Stomach (tissue), 9 donors: Measurements from ENCODE around the gene P2RX7. TPM values are rescaled to one million over a fixed set of nuclear protein-coding genes. Genes with fewer than 3 reads are reported as not detected.

Experiments used
- DNase-seq, 2 donors: peaks; one replicate each; pipeline versions ENCODE4 v3.0.0 to v3.0.0-alpha.2; 2013 to 2019
- H3K27ac ChIP-seq, 5 donors: fragments of 200-600 bp in 4 of 5; sonication (generic) in 4 of 5; one replicate each; pipeline ENCODE4 v1.5.1; 2013 to 2019; ENCODE audit warnings: mild to moderate bottlenecking in 1 of 5, moderate library complexity in 1 of 5
- H3K27me3 ChIP-seq, 3 donors: fragments of 200-600 bp; sonication (generic); one replicate each; pipeline ENCODE4 v1.5.1; 2017 to 2019; ENCODE audit warnings: mixed run types in 1 of 3
- H3K36me3 ChIP-seq, 4 donors: fragments of 200-600 bp; sonication (generic); 1 replicate in 3 of 4; 2 replicates in 1 of 4; pipeline ENCODE4 v1.5.1; 2016 to 2019
- H3K4me1 ChIP-seq, 4 donors: fragments of 200-600 bp; sonication (generic); one replicate each; pipeline ENCODE4 v1.5.1; 2016 to 2019
- H3K4me3 ChIP-seq, 4 donors: fragments of 200-600 bp; sonication (generic) in 3 of 4; one replicate each; pipeline ENCODE4 v1.5.1; 2016 to 2019; ENCODE audit warnings: mild to moderate bottlenecking in 1 of 4
- H3K9me3 ChIP-seq, 4 donors: fragments of 200-600 bp; sonication (generic); one replicate each; pipeline ENCODE4 v1.5.1; 2016 to 2019
- EP300 ChIP-seq: sonication (generic); formaldehyde crosslinking; IDR thresholded peaks from one replicate; pipeline ENCODE4 v1.6.1; 2017; ENCODE audit warnings: antibody characterized with exemption
- POLR2A ChIP-seq, 4 donors: fragments of 450-650 bp; IDR thresholded peaks; one replicate each; pipeline ENCODE4 v1.6.1; 2016; ENCODE audit warnings: antibody characterized with exemption in 4 of 4, control low read depth in 2 of 4, mild to moderate bottlenecking in 1 of 4, moderate library complexity in 1 of 4
- POLR2AphosphoS5 ChIP-seq, 3 donors: sonication (generic); formaldehyde crosslinking; IDR thresholded peaks; one replicate each; pipeline ENCODE4 v1.6.1; 2016; ENCODE audit warnings: antibody characterized with exemption in 3 of 3
- WGBS, 5 donors: extraction: QIAGEN DNeasy Blood & Tissue Kit in 3 of 5; methylation state at CpG; one replicate each; pipeline versions ENCODE4 v1.1.5 to v1.1.7; 2013 to 2018; 5-methylcytosine and 5-hydroxymethylcytosine counted together
- intact Hi-C: fragments of 100-400 bp; cut with DNase I; formaldehyde crosslinking; loops from one replicate; pipeline ENCODE4 v1.15.1; 2023; ENCODE audit warnings: low total_unique reads
- polyA plus RNA-seq, 3 donors: library from polyadenylated mRNA; stranded (reverse); fragments of 200-250 nt; gene quantifications; one replicate each; pipeline ENCODE4 v1.2.3, GENCODE V29; 2013
- total RNA-seq, 5 donors: library from RNA; depleted of rRNA; stranded (reverse); fragments of >200 nt; gene quantifications; one replicate each; pipeline versions ENCODE4 v1.1.0 to v1.2.3, GENCODE V29; 2014 to 2016
- TF ChIP-seq, protein P1 (sequence below), 7 experiments: fragments of 450-650 bp in 4 of 7; fragments of 200-600 bp in 3 of 7; sonication (generic) in 3 of 7; IDR thresholded peaks; one replicate each; pipeline ENCODE4 v1.5.1; 2016 to 2019; ENCODE audit warnings: antibody characterized with exemption in 7 of 7, control low read depth in 2 of 7, mild to moderate bottlenecking in 1 of 7
- donor health status: healthy with polysubstance abuse.
- donor health status: Bipolar disorder and iron deficiency.
- donor health status: healthy.

The P2RX7 gene
- total and polyA plus RNA-seq, 8 donors, result 0.31 to 2.2 (median 0.95) TPM; not detected in 2

DNA sequence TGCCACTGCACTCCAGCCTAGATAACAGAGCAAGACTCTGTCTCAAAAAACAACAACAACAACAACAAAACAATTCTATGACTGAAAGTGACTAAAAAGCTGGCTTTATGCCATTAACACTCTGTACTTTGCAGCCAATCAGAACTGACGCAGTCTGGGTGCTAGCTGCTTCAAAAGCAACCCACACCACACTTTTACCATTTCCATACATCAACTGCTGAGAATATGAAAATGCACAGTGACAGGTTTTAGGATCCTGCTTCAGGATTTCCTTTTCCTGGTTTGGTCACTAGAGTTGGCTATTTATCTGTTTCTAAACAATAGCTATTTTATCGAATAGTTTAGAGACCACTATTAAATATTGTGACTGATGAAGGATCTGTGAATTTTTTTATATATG is 54.1 kb downstream of the P2RX7 start:
- no peak for DNase-seq
- Histone ChIP-seq H3K36me3 (peaks cover 0 to 10% (median 7%) of the 10 kb centered on the region in 4 donors), H3K27me3 (no peaks in the 10 kb centered on the region), H3K27ac (no peak overlapping the region), H3K4me1 (no peaks in the 10 kb centered on the region), H3K4me3 (no peak overlapping the region), H3K9me3 (no peaks in the 10 kb centered on the region)
- intact Hi-C loops, result no loop called here
- TF ChIP-seq POLR2AphosphoS5 (IDR thresholded peaks at IDR 0.05) (no peak), POLR2A (IDR thresholded peaks at IDR 0.05) (no peak), EP300 (no peak)
- TF ChIP-seq, protein P1, sequence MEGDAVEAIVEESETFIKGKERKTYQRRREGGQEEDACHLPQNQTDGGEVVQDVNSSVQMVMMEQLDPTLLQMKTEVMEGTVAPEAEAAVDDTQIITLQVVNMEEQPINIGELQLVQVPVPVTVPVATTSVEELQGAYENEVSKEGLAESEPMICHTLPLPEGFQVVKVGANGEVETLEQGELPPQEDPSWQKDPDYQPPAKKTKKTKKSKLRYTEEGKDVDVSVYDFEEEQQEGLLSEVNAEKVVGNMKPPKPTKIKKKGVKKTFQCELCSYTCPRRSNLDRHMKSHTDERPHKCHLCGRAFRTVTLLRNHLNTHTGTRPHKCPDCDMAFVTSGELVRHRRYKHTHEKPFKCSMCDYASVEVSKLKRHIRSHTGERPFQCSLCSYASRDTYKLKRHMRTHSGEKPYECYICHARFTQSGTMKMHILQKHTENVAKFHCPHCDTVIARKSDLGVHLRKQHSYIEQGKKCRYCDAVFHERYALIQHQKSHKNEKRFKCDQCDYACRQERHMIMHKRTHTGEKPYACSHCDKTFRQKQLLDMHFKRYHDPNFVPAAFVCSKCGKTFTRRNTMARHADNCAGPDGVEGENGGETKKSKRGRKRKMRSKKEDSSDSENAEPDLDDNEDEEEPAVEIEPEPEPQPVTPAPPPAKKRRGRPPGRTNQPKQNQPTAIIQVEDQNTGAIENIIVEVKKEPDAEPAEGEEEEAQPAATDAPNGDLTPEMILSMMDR (IDR thresholded peaks at IDR 0.05), result no peak
- WGBS, 5 donors, result 86 to 95% (median 90%) methylated on average over 2 of the region's 2 CpGs

DNA sequence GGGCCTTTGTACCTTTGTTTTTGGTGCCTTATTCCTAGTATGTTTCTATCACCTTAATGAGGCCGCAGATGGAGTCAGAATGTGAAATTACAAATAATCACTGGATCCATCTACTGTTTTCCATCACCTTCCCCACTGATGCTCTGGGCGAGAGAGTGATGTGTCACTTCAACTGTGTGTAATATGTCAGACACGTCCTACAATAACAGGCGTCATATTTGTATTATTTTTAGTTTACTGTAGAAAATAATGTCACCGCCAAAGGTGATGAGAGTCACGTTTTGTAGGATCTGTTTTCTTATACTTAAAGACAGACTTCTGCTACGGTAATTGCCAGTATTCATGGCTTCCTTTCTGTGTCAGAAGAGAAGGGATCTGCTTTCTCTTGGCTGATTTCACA is 54.8 kb downstream of the P2RX7 start:
- no peak for DNase-seq
- WGBS, 5 donors, result 82 to 89% (median 86%) methylated on average over 7 of the region's 7 CpGs
- intact Hi-C loops, result no loop called here
- Histone ChIP-seq H3K4me3 (no peak overlapping the region), H3K4me1 (no peaks in the 10 kb centered on the region), H3K27me3 (no peaks in the 10 kb centered on the region), H3K9me3 (no peaks in the 10 kb centered on the region), H3K36me3 (peaks cover 0 to 10% (median 7%) of the 10 kb centered on the region in 4 donors), H3K27ac (no peak overlapping the region)
- TF ChIP-seq, protein P1 (IDR thresholded peaks at IDR 0.05), result no peak
- TF ChIP-seq POLR2A (IDR thresholded peaks at IDR 0.05) (no peak), POLR2AphosphoS5 (IDR thresholded peaks at IDR 0.05) (no peak), EP300 (no peak)

DNA sequence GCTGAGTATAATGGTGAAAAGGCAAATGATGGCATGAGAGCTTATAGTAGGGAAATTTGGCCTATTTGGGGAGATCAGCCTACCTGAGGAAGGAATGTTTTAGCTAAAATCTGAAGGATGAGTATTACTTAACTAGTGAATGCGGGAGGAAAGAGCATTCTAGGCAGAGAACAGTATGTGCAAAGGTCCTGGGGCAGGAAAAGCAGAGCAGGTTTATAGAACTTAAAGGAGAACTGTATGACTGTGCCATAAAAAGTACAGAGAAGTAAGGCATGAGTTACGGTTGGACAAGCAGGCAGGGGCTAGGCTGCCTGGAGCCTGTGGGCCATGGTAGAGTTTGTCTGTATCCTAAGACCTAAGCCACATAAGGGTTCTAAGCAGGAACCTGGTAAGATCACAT is 55.6 kb downstream of the P2RX7 start:
- H3K27me3 ChIP-seq, result no peaks in the 10 kb centered on the region
- 86 to 100% (median 97%) methylated on average over 2 of the region's 2 CpGs for WGBS, 5 donors
- intact Hi-C loops, result no loop called here

DNA sequence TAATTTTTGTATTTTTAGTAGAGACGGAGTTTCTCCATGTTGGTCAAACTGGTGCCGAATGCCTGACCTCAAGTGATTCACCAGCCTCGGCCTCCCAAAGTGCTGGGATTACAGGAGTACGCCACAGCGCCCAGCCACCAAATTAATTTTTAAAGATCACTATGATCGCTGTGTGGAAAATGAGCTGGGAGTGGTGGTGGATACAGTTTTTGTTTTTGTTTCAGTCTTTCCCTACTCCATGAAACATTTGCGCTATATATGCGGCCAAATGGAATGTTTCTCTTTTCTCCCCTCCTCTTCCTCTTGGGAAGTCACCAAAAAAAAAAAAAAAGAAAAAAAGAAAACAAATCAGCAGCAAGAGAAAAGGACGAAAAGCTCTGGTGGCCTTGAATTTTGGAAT is 56.5 kb downstream of the P2RX7 start:
- Histone ChIP-seq H3K36me3 (peaks cover 0 to 10% (median 7%) of the 10 kb centered on the region in 4 donors), H3K9me3 (no peaks in the 10 kb centered on the region), H3K4me3 (no peak overlapping the region), H3K4me1 (no peaks in the 10 kb centered on the region), H3K27me3 (no peaks in the 10 kb centered on the region), H3K27ac (no peak overlapping the region)
- 91 to 96% (median 92%) methylated on average over 9 of the region's 9 CpGs for WGBS, 5 donors
- DNase-seq, result no peak
- intact Hi-C loops, result no loop called here
- TF ChIP-seq POLR2AphosphoS5 (IDR thresholded peaks at IDR 0.05) (no peak), POLR2A (IDR thresholded peaks at IDR 0.05) (no peak), EP300 (no peak)
- TF ChIP-seq, protein P1 (IDR thresholded peaks at IDR 0.05), result no peak

More for the DNA sequence above, 55.6 kb downstream of the P2RX7 start:
- Histone ChIP-seq H3K4me3 (no peak overlapping the region), H3K4me1 (no peaks in the 10 kb centered on the region), H3K36me3 (peaks cover 0 to 10% (median 7%) of the 10 kb centered on the region in 4 donors), H3K9me3 (no peaks in the 10 kb centered on the region), H3K27ac (no peak overlapping the region)
- TF ChIP-seq, protein P1 (IDR thresholded peaks at IDR 0.05), result no peak
- TF ChIP-seq POLR2A (IDR thresholded peaks at IDR 0.05) (no peak), EP300 (no peak), POLR2AphosphoS5 (IDR thresholded peaks at IDR 0.05) (no peak)
- no peak for DNase-seq
